Uterus (tissue), 2 donors: ENCODE measurements around the gene UBR2.

Experiments used
- POLR2A ChIP-seq, 2 donors: fragments of 450-650 bp; IDR thresholded peaks; one replicate each; pipeline ENCODE4 v1.6.1; 2016; ENCODE audit warnings: antibody characterized with exemption in 2 of 2, mild to moderate bottlenecking in 1 of 2, moderate library complexity in 1 of 2
- TF ChIP-seq, protein P1 (sequence below), 4 experiments: fragments of 200-600 bp in 2 of 4; fragments of 450-650 bp in 2 of 4; sonication (generic) in 2 of 4; IDR thresholded peaks; one replicate each; pipeline ENCODE4 v1.5.1; 2016 to 2019; ENCODE audit warnings: antibody characterized with exemption in 4 of 4, mild to moderate bottlenecking in 2 of 4, moderate library complexity in 1 of 4

DNA sequence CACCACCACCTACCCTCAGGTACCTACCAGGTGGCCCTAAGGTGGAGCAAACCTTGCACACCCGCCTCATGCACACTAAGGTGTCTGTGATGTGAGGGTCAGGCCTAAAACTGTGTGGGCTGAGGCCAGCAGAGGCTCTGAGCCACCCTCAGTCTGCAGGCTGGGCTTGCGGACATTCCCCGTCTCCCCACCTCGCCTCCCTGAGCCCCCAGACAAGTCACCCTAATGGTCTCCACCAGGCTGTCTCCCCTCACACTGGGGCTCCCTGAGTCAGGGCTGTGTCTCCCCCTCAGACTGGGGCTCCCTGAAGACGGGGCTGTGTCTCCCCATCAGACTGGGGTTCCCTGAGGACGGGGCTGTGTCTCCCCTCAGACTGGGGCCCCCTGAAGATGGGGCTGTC lies 146.0 kb downstream of the UBR2 start:
- TF ChIP-seq, protein P1, sequence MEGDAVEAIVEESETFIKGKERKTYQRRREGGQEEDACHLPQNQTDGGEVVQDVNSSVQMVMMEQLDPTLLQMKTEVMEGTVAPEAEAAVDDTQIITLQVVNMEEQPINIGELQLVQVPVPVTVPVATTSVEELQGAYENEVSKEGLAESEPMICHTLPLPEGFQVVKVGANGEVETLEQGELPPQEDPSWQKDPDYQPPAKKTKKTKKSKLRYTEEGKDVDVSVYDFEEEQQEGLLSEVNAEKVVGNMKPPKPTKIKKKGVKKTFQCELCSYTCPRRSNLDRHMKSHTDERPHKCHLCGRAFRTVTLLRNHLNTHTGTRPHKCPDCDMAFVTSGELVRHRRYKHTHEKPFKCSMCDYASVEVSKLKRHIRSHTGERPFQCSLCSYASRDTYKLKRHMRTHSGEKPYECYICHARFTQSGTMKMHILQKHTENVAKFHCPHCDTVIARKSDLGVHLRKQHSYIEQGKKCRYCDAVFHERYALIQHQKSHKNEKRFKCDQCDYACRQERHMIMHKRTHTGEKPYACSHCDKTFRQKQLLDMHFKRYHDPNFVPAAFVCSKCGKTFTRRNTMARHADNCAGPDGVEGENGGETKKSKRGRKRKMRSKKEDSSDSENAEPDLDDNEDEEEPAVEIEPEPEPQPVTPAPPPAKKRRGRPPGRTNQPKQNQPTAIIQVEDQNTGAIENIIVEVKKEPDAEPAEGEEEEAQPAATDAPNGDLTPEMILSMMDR (IDR thresholded peaks at IDR 0.05), result no peak
- no peak for TF ChIP-seq POLR2A (IDR thresholded peaks at IDR 0.05)
